Measurements from ENCODE around the gene DCC. TPM values are rescaled to one million over a fixed set of nuclear protein-coding genes. Genes with fewer than 3 reads are reported as not detected.

Gene DCC
- total RNA-seq, 1 donor from 2014 or later = 7.5 TPM

DNA sequence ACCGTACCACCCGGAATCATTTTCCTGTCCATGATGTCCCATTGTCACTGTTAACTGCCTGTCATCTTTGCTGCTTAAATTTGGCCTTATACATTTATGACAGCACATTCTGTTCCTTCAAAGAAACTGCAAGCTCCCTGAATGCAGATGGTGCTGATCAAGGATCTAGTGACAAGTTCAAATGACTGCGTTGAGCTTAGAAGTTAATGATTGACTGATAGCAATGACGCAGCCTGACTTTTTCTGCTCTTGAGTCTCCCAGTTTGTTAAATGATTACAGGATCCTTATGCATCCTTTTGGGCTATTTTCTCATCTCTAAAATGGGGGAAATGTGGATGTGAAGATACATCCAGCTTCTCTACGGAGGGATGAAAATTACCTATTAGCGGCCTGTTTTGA, 159.0 kb downstream of the DCC start:
- DNase-seq (ENCODE audit: low spot score) = no peak

DNA sequence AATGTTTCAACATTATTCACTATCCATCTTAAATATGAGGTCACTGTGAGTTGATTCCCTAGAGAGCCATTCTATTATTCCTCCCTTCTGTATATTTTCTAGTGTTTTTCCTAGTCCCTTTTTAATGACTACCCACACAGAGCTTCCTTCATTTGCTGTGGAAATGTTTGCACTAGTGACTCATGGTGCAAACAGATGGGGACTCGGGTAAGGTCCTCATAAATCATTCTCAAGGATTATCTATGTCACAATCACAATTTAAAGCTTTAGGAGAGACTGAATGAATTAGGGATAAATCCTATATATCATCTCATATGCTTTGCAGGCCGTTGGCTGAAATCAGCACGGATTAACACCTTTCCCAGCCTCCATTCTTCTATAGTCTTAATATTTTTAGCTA, 159.6 kb downstream of the DCC start:
- no peak for DNase-seq (ENCODE audit: low spot score)

DNA sequence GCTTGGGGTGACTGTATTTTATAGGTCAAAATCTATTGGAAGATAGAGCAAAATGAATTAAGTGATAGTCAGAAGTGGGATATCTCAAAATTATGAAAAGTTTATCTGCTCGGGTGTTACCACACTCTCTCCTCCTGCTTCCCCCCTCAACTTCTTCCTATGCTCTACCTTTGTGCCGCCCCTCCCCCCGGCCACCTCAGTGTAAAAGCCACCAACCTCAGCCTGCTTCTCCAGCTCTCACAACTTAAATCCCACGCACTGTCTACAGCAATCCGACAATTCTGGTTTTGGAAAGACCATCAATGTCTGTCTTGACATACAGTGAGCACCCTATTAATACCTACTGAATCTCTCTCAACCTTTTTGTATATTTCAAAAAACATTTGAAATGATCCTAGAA, 164.6 kb downstream of the DCC start:
- DNase-seq (ENCODE audit: low spot score) = no peak

DNA sequence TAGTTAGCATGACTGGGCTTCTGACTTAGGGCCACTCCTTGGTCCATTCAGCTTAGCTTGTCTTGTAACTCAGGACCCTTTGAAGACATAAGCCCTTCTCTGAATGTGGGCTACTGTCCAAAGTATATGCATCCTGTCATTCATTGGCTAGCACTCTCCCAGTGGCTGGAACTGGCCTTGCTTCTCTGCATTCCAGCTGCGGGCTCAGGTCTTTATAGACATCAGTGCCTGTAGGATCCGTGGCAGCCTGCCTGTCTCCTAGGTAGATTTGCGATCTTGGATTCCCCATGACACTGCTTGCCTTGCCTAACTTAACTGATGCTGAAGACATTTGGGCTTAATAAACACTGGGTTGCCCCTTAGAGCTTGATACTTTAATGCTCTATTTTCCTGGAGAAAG, 170.1 kb downstream of the DCC start:
- no peak for DNase-seq (ENCODE audit: low spot score)

- no peak for DNase-seq (ENCODE audit: low spot score)
Observed at GRCh38 chr18:52518086-52518485, 178.1 kb downstream of the DCC start.

DNA sequence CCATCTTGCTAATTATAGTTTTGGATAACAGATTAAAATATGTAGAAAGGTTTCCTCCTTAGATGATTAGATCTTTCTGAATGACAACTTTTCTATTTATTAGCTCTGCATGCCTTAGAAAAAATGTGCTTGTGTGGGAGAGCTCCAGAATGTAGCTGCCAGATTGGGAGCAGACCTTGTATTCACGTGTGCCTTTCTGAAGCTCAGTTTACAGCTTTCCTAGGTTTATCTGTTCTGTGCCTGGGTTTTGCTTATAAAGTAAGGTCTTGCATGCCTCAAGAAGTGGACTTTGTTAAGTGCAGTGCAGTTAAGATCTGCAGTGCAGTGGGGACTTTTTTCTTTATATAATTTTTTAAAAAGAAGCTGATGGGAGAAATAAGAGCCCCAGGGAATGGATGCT, 179.0 kb downstream of the DCC start:
- DNase-seq (ENCODE audit: low spot score) = no peak

DNA sequence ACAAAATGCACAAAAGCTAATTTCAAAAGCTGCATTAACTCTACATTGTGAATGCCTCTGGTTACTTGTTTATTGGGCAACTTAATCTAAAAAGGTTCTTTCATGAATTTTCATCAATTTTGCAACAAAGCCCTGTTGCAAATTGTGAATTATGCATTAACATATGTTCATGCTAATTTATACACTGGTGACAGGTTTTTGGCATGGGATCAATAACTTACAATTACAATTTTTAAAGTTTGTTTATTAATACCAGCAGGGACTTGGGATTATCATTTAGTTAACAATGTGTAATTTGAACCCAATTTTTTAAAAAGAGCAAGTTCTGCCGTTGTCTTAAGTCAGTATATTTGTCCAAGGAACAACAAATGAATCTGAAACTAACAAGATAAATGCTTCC, 183.6 kb downstream of the DCC start:
- no peak for DNase-seq (ENCODE audit: low spot score)

GRCh38 chr18:52531836-52532235, 191.8 kb downstream of the DCC start:
- DNase-seq (ENCODE audit: low spot score) = no peak

- DNase-seq (ENCODE audit: low spot score) = no peak
Observed at GRCh38 chr18:52536039-52536438, 196.0 kb downstream of the DCC start.

GRCh38 chr18:52537261-52537660, 197.3 kb downstream of the DCC start:
- DNase-seq (ENCODE audit: low spot score) = no peak

- no peak for DNase-seq (ENCODE audit: low spot score)
Observed at GRCh38 chr18:52541056-52541455, 201.1 kb downstream of the DCC start.

DNA sequence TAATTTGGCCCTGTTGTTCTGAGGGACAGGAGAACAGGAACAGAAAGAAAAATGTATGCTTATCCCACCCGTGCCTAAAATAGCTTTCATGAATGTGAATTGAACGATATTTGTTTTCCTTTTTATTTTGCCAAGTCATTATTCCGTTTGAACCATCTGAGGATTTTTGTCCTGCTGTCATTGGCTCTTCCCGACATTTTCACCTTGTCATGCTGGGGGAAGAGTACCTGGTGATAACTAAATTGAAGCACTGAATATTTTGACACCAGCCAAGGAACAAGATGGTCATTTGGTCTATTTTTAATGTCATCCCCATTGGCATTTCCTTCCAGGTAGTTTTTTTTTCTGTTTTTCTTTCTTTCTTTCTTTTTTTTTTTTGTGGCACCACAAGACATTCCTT, 204.1 kb downstream of the DCC start:
- no peak for DNase-seq (ENCODE audit: low spot score)

GRCh38 chr18:52546686-52547346, 206.8 kb downstream of the DCC start:
- no peak for DNase-seq (ENCODE audit: low spot score)

GRCh38 chr18:52553441-52553840, 213.4 kb downstream of the DCC start:
- DNase-seq (ENCODE audit: low spot score) = no peak

DNA sequence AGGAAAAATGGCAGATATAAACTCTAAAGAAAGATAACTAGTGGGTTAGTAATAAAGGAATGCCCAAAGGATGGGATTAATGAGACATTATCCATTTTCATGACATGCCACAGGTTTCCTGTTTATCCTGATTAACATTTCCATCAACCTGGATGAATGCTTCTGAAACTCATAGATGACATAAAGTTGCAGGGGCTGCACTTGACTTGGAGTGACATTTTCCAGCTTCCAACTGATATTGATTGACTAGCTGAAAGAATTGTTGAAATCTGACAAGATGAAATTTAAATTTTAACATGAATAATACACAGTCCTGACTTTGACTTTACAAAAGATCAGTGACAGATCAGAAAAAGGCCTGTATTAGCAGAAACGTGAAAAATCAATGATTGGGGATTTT, 214.2 kb downstream of the DCC start:
- DNase-seq (ENCODE audit: low spot score) = no peak

GRCh38 chr18:52567360-52567759, 227.4 kb downstream of the DCC start:
- no peak for DNase-seq (ENCODE audit: low spot score)

- DNase-seq (ENCODE audit: low spot score) = no peak
Observed at GRCh38 chr18:52569492-52569891, 229.5 kb downstream of the DCC start.

GRCh38 chr18:52570975-52571374, 231.0 kb downstream of the DCC start:
- no peak for DNase-seq (ENCODE audit: low spot score)

DNA sequence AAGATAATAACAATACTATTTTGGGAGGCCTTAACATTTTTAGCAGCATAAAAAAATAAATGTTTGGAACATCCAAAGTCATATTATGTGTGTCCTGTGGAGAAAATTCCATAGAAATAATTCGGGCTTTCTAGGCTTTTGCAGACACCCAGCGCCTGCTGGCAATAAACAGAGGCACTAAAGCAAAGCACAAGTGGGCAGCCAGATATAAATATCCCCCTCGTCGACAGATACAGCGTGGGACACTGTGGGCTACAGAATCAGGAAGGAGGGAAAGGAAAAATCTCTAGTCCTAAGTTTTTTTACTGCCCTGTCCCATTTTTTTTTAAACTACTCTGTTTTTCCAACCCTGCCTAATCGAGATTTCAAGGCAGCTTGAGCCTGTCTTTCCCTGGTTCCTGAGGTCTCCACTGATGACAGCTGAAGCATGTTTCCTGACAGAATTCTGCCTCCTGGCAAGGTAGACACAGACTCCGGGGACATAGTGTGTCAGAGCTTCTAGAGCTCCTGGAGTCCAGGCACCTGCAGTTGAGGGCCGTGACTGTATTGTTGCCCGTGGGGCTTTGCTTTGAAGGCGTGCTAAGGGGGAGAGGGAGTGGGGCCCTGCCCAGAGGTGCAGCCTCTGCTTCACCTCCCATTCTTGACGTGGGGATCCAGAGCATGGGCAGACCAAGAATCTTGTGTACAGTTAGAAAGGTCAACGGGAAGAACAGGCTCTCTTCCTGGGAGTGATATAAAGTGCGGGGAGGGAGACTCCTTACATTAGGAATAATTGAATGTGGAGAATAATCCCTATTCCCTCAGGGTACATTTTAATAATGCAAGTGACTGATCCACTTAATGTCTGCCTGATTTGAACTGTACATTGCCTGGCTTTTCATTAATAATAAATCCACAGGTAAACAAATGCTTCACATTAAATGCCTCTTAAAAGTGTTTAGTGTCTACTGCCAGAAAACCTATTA, 232.3 kb downstream of the DCC start:
- no peak for DNase-seq (ENCODE audit: low spot score)

DNA sequence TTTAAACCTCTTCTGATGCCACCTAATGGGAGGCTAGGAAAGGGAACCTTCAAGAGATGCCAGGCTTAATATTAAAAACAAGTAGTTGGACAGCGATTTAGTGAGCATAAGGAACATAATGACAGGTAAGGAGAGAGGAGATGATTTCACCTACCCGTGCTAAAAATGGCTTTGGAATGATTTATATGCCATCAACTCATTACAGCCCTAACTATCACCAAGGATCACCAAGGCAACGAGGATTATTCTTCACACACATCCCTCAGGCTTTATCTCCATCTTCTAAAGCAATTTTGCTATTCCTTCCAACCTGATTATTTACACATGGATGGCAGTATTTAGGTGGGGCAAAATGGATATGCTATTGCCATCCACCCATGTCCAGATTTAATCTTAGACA, 237.8 kb downstream of the DCC start:
- no peak for DNase-seq (ENCODE audit: low spot score)

GRCh38 chr18:52582061-52582460, 242.1 kb downstream of the DCC start:
- DNase-seq (ENCODE audit: low spot score) = no peak

DNA sequence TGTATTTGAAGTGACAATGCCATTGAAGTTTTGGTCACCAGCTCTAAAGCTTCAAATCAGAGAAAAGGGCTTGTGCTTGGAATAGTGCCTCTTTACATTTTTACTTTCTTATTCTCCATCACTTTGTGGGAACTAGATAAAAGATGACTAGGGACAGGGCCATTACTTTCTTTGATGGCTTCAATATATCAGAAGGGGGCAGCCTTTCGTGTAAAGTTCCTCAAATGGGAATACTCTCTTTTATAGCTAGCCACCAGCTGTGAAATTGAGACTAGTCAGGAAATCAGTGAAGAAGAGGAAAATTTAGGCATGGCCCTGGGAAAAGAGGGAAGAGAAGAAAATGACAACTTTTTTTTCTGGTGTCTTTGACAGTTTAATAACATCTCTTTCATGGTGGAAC, 242.5 kb downstream of the DCC start:
- DNase-seq (ENCODE audit: low spot score) = no peak

DNA sequence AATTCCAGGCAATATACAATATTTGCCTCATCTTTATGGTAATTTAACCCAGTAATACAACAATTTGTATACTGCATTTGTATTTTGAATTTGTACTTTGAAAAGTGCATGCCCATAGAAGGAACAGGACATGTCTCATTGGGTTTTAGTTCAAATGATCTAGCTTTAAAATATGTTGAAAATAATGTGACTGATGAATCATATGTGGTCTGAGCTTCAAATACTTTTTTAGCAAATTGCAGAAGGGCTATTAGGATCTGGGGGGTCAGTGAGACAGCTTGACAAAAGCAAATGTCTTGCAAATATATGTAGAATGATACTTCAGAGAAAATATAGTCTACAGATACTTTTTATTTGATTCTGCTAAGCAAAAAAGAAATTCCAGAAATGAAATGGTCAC, 248.9 kb downstream of the DCC start:
- DNase-seq (ENCODE audit: low spot score) = no peak
